ENCODE data around the gene OTULINL.

The OTULINL gene

DNA sequence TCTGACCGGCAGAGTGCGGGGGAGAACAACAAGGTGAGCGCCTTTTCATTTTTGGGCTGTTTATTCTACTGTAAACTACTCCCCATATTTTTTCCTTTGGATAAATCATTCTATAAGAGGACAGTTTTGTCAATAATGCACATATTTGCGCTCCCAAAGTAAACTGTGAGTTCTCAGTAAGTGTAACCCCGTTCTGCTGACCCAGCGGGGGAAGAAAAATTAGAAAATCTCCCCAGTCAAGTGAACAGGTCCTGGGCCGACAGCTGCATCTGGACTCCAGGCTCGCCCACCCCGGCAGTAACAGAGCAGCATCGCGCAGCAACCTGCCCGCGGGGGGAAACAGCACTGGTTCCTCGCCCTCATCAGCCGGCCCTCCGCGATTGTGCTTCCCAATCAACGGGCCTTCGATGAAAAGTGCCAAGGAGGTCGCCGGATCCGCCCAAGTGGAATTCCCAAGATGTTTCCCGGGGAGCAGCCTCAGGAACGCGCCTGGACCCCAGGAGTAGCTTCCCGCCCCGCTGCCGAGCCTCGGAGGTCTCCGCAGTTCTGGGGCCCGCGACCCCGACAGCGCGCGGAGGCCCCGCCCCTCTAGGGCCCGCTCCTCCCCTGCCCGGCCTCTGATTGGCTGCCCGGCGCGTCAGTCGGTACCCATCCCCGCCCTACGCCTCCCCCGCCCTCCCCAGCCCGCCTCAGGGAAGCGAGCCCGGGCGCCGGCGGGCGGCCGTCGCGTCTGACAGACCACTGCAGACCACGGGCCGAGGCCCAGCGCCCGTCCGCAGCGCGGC, at the start of gene OTULINL:
TSS of gene OTULINL (plus strand) at position 687 of the 785 bp plus-strand sequence. CDS start 103 bp downstream, outside the sequence.
- DNase-seq (ENCODE audit: low read depth) = peak; percentile 21
- TF ChIP-seq, protein P1, sequence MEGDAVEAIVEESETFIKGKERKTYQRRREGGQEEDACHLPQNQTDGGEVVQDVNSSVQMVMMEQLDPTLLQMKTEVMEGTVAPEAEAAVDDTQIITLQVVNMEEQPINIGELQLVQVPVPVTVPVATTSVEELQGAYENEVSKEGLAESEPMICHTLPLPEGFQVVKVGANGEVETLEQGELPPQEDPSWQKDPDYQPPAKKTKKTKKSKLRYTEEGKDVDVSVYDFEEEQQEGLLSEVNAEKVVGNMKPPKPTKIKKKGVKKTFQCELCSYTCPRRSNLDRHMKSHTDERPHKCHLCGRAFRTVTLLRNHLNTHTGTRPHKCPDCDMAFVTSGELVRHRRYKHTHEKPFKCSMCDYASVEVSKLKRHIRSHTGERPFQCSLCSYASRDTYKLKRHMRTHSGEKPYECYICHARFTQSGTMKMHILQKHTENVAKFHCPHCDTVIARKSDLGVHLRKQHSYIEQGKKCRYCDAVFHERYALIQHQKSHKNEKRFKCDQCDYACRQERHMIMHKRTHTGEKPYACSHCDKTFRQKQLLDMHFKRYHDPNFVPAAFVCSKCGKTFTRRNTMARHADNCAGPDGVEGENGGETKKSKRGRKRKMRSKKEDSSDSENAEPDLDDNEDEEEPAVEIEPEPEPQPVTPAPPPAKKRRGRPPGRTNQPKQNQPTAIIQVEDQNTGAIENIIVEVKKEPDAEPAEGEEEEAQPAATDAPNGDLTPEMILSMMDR (conservative IDR thresholded peaks at IDR 0.05; ENCODE audit: low read depth, low read length) = no peak
- peak within 1 kb of the TSS; percentile 54 for H3K4me3 ChIP-seq (ENCODE audit: low read length)

DNA sequence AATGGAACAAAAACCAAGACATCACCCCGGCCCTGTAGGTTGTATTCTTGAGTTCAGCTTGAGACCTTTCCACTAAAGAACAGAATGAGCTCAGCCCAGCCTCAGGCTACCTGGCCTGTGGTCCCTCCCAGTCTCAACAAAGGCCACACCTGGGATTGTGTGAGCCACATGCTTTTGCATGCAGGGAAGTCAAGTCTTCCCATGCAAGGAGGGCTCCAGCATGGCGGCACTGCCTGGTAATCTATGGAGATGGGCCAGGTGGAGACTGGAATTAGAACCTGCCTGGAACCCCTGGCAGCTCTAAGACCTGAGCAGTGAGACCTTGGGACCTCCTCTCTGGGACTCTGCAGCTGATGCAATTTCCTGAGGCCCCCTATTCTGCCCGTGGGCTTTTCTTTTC, 49.4 kb upstream of the OTULINL start:
- no peak overlapping the region for H3K4me3 ChIP-seq (ENCODE audit: low read length)
- DNase-seq (ENCODE audit: low read depth) = no peak
- TF ChIP-seq, protein P1 (conservative IDR thresholded peaks at IDR 0.05; ENCODE audit: low read depth, low read length) = no peak

DNA sequence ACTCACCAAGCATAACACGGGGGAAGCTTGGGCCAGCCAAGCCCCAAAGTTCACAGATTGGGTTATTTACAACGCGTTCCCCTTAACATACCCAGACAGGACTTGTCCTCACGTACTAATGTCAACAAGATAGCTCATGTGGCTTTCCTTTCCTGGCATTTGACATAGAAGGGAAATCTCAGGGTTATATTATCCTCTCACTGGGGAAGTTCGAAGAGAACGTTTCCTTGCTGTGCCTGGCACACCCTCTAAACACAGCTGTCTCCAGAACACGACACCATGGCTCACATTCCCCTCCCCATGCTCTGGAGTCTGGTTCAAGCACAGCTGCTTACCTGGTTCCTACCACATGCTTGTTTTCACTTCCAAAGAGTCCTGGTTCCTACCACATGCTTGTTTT, 46.8 kb upstream of the OTULINL start:
- DNase-seq (ENCODE audit: low read depth) = no peak
- no peak overlapping the region for H3K4me3 ChIP-seq (ENCODE audit: low read length)
- TF ChIP-seq, protein P1 (conservative IDR thresholded peaks at IDR 0.05; ENCODE audit: low read depth, low read length) = no peak

DNA sequence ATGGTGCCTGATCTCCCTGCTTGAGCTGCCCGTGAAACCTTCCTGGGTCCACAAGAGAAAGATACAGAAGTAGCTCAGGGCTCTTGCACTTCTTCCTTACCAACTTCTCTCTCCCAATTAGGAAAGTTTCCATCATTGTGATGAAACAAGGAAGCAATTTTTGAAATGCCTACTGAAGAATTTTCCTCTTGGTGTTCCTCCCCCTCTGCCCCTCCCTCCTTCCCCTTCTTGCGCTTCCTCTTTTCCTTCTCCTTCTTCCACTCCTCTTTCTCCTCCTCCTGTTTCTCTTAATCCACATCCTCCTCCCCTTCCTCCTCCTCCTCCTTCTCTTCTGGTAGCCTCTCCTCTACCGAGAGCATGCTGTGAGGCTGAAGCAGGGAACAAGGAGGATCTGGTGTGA, 36.3 kb upstream of the OTULINL start:
- no peak overlapping the region for H3K4me3 ChIP-seq (ENCODE audit: low read length)
- DNase-seq (ENCODE audit: low read depth) = no peak
- TF ChIP-seq, protein P1 (conservative IDR thresholded peaks at IDR 0.05; ENCODE audit: low read depth, low read length) = no peak

DNA sequence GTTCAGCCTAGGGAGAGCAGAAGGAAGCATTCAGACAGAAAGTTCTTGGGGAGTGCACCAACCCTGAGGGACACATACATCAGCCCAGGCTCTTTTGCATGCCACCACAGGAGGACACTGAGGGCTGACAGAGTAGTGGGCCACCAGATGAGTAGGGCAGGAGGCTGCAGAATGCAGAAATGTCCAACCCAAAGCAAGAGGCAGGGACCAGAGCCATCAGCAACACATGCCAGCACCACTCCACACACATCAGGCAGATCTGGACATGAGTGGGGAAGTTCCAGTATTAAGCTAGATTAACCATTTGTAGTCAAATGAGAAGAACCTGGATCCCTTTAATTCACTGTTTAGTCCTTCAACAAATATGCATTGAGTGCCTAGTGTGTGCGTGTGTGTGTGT, 35.7 kb upstream of the OTULINL start:
- H3K4me3 ChIP-seq (ENCODE audit: low read length) = no peak overlapping the region
- TF ChIP-seq, protein P1 (conservative IDR thresholded peaks at IDR 0.05; ENCODE audit: low read depth, low read length) = no peak
- no peak for DNase-seq (ENCODE audit: low read depth)

DNA sequence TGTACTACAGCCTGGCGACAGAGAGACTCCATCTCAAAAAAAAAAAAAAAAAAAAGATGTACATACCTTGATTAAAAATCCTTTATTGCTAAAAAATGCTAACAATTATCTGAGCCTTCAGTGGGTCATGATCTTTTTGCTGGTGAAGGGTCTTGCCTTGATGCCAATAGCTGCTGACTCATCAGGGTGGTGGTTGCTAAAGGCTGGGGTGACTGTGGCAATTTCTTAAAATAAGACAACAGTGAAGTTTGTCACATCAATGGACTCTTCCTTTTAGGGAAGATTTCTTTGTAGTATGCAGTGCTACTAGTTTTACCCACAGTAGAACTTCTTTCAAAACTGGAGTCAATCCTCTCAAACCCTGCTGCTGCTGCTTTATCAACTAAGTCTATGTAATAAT, 33.9 kb upstream of the OTULINL start:
- DNase-seq (ENCODE audit: low read depth) = no peak
- no peak overlapping the region for H3K4me3 ChIP-seq (ENCODE audit: low read length)
- TF ChIP-seq, protein P1 (conservative IDR thresholded peaks at IDR 0.05; ENCODE audit: low read depth, low read length) = no peak

DNA sequence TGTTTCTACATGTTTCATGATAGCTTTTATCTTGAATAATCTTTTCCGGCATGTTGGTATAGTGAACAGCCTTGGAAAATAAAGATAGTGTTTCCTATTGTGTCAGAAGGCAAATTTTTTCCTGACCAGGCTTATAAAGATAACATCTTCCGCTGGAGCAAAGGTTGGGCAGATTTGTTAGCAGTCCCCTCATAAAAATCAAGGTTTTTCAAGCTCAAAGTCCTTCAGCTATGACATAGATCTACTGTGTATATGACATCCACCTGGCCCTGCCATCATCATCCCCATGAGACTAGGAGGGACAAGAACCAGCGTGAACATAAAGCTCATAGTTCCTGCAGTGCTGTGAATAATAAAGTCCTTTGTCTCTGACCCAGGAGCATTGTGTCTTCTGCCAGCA, 30.4 kb upstream of the OTULINL start:
- DNase-seq (ENCODE audit: low read depth) = no peak
- H3K4me3 ChIP-seq (ENCODE audit: low read length) = no peak overlapping the region
- TF ChIP-seq, protein P1 (conservative IDR thresholded peaks at IDR 0.05; ENCODE audit: low read depth, low read length) = no peak

Data from retinal pigment epithelial cell (primary cell).